Measurements from ENCODE around the gene MCRIP2.

MCRIP2 gene

DNA sequence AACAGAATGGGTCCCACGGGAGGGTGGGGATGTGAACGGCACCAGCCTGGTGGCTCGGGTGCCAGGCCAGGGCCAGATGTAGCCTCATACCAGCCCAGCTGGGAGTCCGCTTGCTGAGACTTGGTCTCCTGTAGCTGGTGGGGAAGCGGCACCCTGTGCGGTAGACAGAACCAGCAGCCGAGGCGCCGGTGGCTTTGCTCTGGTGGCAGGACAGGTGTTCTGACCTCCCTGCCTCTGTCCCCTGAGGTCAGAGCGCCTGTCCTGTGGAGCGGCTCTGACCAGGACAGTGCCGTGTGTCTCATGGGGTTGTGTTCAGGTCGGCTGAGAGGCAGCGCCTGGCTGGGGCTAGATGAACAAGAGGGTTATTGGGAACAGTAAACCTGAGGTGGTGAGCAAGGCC lies 31.6 kb upstream of the MCRIP2 start:
- TF ChIP-seq EP300 (IDR thresholded peaks at IDR 0.05; ENCODE audit: borderline replicate concordance) (no peak), CEBPB (IDR thresholded peaks at IDR 0.05) (no peak), CREB1 (IDR thresholded peaks at IDR 0.05; ENCODE audit: low read depth) (no peak), USF1 (IDR thresholded peaks at IDR 0.05) (no peak), YY1 (IDR thresholded peaks at IDR 0.05; ENCODE audit: low read depth) (no peak), FOXM1 (IDR thresholded peaks at IDR 0.05; ENCODE audit: borderline replicate concordance, low read depth) (no peak), TCF12 (IDR thresholded peaks at IDR 0.05; ENCODE audit: low read depth) (no peak), EGR1 (IDR thresholded peaks at IDR 0.05) (no peak), RAD21 (IDR thresholded peaks at IDR 0.05; ENCODE audit: low read depth) (no peak), TAF1 (IDR thresholded peaks at IDR 0.05; ENCODE audit: low read depth) (no peak), NFIC (IDR thresholded peaks at IDR 0.05) (no peak), TEAD4 (IDR thresholded peaks at IDR 0.05) (no peak), ZBTB7A (IDR thresholded peaks at IDR 0.05; ENCODE audit: low read depth) (no peak)
- TF ChIP-seq, protein P1, sequence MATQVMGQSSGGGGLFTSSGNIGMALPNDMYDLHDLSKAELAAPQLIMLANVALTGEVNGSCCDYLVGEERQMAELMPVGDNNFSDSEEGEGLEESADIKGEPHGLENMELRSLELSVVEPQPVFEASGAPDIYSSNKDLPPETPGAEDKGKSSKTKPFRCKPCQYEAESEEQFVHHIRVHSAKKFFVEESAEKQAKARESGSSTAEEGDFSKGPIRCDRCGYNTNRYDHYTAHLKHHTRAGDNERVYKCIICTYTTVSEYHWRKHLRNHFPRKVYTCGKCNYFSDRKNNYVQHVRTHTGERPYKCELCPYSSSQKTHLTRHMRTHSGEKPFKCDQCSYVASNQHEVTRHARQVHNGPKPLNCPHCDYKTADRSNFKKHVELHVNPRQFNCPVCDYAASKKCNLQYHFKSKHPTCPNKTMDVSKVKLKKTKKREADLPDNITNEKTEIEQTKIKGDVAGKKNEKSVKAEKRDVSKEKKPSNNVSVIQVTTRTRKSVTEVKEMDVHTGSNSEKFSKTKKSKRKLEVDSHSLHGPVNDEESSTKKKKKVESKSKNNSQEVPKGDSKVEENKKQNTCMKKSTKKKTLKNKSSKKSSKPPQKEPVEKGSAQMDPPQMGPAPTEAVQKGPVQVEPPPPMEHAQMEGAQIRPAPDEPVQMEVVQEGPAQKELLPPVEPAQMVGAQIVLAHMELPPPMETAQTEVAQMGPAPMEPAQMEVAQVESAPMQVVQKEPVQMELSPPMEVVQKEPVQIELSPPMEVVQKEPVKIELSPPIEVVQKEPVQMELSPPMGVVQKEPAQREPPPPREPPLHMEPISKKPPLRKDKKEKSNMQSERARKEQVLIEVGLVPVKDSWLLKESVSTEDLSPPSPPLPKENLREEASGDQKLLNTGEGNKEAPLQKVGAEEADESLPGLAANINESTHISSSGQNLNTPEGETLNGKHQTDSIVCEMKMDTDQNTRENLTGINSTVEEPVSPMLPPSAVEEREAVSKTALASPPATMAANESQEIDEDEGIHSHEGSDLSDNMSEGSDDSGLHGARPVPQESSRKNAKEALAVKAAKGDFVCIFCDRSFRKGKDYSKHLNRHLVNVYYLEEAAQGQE (IDR thresholded peaks at IDR 0.05; ENCODE audit: low read depth), result no peak
- TF ChIP-seq, protein P2, sequence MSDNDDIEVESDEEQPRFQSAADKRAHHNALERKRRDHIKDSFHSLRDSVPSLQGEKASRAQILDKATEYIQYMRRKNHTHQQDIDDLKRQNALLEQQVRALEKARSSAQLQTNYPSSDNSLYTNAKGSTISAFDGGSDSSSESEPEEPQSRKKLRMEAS (IDR thresholded peaks at IDR 0.05), result no peak

DNA sequence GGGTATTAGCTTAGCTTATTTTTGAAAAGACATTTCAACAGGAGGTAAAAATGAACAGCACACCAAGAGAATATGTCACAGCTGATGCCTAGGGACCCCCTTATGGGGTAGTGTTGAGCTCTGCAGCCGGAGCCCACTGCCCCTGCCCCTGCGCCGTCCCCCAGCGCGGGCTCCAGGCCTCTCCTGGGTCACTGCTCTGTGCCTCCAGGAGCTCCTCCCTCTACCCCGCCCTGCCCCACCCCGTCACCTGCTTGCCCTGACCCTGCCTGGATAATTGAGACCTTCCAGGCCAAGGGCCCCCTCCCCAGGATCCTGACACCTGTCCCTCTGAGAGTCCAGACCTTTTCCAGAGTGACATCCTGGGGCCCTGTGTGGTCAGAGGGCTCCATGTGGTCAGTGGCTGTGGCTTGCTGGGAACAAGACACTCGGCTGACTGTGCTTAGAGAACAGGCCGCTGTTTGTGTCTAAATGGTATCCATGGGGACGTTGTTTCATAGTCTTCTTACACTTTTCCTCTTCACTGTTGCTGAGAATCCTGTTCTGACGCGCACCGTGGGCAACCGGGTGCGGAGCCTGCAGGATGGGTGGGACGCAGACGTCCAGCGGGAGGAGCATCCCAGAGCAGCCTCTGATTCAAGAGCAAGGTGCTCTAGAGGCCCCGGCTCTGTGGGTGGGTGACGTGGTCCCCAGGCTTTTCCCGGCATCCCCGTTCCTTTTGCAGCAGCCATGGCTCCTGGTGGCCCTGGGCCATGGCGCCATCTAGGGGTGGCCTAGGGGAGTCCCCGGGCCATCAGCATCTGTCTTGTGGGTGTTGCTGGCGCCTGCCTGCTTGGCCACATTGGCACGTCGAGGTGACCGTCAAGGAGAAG lies 30.9 kb upstream of the MCRIP2 start:
- no peak for TF ChIP-seq ZBTB7A (IDR thresholded peaks at IDR 0.05; ENCODE audit: low read depth)
- TF ChIP-seq RAD21 (IDR thresholded peaks at IDR 0.05; ENCODE audit: low read depth), result peak; percentile 53
- no peak for TF ChIP-seq CREB1 (IDR thresholded peaks at IDR 0.05; ENCODE audit: low read depth)
- no peak for TF ChIP-seq EGR1 (IDR thresholded peaks at IDR 0.05)

GRCh38 chr16:615122-615521 lies 26.5 kb upstream of the MCRIP2 start:
- TF ChIP-seq EGR1 (IDR thresholded peaks at IDR 0.05), result 0 out of 2 replicates have a peak, but pooled peaks have one; percentile 50
- no peak for TF ChIP-seq NFIC (IDR thresholded peaks at IDR 0.05)
- TF ChIP-seq, protein P2 (IDR thresholded peaks at IDR 0.05), result 0 out of 2 replicates have a peak, but pooled peaks have one; percentile 13

- TF ChIP-seq EP300 (IDR thresholded peaks at IDR 0.05; ENCODE audit: borderline replicate concordance), result no peak
- TF ChIP-seq CREB1 (IDR thresholded peaks at IDR 0.05; ENCODE audit: low read depth), result no peak
- TF ChIP-seq ZBTB7A (IDR thresholded peaks at IDR 0.05; ENCODE audit: low read depth), result no peak
These were observed 24.7 kb upstream of the MCRIP2 start for GRCh38 chr16:616733-617586.

DNA sequence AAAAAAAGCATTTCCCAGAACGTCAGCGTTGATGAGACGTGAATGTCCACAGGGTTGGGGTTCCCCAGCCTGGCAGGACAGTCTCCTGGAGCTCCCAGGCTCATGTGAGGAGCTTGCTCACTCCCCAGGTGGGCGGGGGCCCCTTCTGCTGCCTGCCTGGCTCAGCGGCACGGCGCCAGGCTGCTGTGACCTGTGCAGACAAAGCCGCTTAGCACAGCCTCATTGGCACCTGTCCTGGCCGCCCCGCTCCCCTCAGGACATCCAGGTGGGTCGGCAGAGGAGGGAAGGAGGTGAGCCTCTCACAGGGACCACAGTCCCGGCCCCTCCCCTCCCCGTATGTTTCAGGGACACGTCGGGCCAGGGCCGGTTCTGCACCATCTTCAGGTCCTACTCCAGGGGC lies 23.8 kb upstream of the MCRIP2 start:
- TF ChIP-seq TEAD4 (IDR thresholded peaks at IDR 0.05) (no peak), FOXM1 (IDR thresholded peaks at IDR 0.05; ENCODE audit: borderline replicate concordance, low read depth) (no peak), EGR1 (IDR thresholded peaks at IDR 0.05) (no peak), CREB1 (IDR thresholded peaks at IDR 0.05; ENCODE audit: low read depth) (no peak), CEBPB (IDR thresholded peaks at IDR 0.05) (no peak), YY1 (IDR thresholded peaks at IDR 0.05; ENCODE audit: low read depth) (no peak)

DNA sequence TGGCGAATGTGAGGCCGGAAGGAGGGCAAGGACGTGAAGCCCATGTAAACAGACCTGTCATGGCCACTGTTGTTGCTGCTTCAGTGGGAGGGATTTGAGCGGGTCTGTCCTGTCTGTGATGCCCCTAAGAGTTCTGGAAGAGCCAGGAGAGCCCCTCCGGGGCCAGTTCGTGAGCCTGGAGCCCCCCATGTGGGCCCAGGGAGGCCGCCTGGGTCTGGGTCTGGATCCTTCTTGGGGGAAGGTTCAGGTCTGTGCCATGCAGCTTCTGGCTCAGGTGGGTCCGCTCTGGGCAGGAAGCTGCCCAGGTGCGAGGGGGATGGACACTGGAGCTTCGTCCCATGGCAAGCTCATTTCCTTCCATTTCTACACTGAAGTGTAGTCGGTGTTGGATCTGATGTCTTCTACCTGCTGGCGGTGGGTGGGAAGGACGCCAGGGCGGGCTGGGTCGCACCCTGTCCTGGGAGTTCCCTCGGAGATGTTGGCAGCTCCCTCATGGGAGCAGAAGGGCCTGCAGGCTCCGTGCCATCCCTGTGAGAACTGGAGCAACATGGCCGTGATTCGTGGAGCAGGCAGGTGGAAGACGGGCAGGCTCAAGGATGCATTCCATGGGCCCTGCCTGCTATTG lies 22.0 kb upstream of the MCRIP2 start:
- TF ChIP-seq RAD21 (IDR thresholded peaks at IDR 0.05; ENCODE audit: low read depth) (no peak), TAF1 (IDR thresholded peaks at IDR 0.05; ENCODE audit: low read depth) (no peak), CEBPB (IDR thresholded peaks at IDR 0.05) (no peak), CREB1 (IDR thresholded peaks at IDR 0.05; ENCODE audit: low read depth) (no peak), ZBTB7A (IDR thresholded peaks at IDR 0.05; ENCODE audit: low read depth) (no peak), EP300 (IDR thresholded peaks at IDR 0.05; ENCODE audit: borderline replicate concordance) (no peak), YY1 (IDR thresholded peaks at IDR 0.05; ENCODE audit: low read depth) (no peak), TEAD4 (IDR thresholded peaks at IDR 0.05) (no peak), NFIC (IDR thresholded peaks at IDR 0.05) (no peak), FOXM1 (IDR thresholded peaks at IDR 0.05; ENCODE audit: borderline replicate concordance, low read depth) (no peak), USF1 (IDR thresholded peaks at IDR 0.05) (no peak), EGR1 (IDR thresholded peaks at IDR 0.05) (no peak), TCF12 (IDR thresholded peaks at IDR 0.05; ENCODE audit: low read depth) (no peak)
- TF ChIP-seq, protein P1 (IDR thresholded peaks at IDR 0.05; ENCODE audit: low read depth), result no peak
- TF ChIP-seq, protein P2 (IDR thresholded peaks at IDR 0.05), result no peak

Data from Ishikawa (cell line).